Ishikawa (cell line): Measurements from ENCODE around the gene BACH2.

Source experiments
- CEBPB ChIP-seq: IDR thresholded peaks from 2 replicates; pipeline ENCODE4 v1.6.1; 2012
- CREB1 ChIP-seq: IDR thresholded peaks from 2 replicates; pipeline ENCODE4 v1.6.1; 2012; ENCODE audit warnings: low read depth
- EGR1 ChIP-seq: IDR thresholded peaks from 2 replicates; pipeline ENCODE4 v1.6.1; 2012
- EP300 ChIP-seq: IDR thresholded peaks from 2 replicates; pipeline ENCODE4 v1.6.1; 2012; ENCODE audit warnings: borderline replicate concordance
- FOXM1 ChIP-seq: IDR thresholded peaks from 2 replicates; pipeline ENCODE4 v1.6.1; 2012; ENCODE audit warnings: low read depth, borderline replicate concordance
- NFIC ChIP-seq: IDR thresholded peaks from 2 replicates; pipeline ENCODE4 v1.6.1; 2012
- RAD21 ChIP-seq: IDR thresholded peaks from 2 replicates; pipeline ENCODE4 v1.6.1; 2012; ENCODE audit warnings: low read depth
- TAF1 ChIP-seq: IDR thresholded peaks from 2 replicates; pipeline ENCODE4 v1.6.1; 2012; ENCODE audit warnings: low read depth, mild to moderate bottlenecking
- TCF12 ChIP-seq: IDR thresholded peaks from 2 replicates; pipeline ENCODE4 v1.6.1; 2012; ENCODE audit warnings: low read depth
- TEAD4 ChIP-seq: IDR thresholded peaks from 2 replicates; pipeline ENCODE4 v1.6.1; 2012
- YY1 ChIP-seq: IDR thresholded peaks from 2 replicates; pipeline ENCODE4 v1.6.1; 2012; ENCODE audit warnings: low read depth
- ZBTB7A ChIP-seq: IDR thresholded peaks from 2 replicates; pipeline ENCODE4 v1.6.1; 2012; ENCODE audit warnings: low read depth
- TF ChIP-seq, protein P1 (sequence below): IDR thresholded peaks from 2 replicates; pipeline ENCODE4 v1.6.1; 2012
- TF ChIP-seq, protein P2 (sequence below): IDR thresholded peaks from 2 replicates; pipeline ENCODE4 v1.6.1; 2012; ENCODE audit warnings: low read depth, mild to moderate bottlenecking
- TF ChIP-seq, protein P3 (sequence below): IDR thresholded peaks from 2 replicates; pipeline ENCODE4 v1.6.1; 2012

BACH2 gene

DNA sequence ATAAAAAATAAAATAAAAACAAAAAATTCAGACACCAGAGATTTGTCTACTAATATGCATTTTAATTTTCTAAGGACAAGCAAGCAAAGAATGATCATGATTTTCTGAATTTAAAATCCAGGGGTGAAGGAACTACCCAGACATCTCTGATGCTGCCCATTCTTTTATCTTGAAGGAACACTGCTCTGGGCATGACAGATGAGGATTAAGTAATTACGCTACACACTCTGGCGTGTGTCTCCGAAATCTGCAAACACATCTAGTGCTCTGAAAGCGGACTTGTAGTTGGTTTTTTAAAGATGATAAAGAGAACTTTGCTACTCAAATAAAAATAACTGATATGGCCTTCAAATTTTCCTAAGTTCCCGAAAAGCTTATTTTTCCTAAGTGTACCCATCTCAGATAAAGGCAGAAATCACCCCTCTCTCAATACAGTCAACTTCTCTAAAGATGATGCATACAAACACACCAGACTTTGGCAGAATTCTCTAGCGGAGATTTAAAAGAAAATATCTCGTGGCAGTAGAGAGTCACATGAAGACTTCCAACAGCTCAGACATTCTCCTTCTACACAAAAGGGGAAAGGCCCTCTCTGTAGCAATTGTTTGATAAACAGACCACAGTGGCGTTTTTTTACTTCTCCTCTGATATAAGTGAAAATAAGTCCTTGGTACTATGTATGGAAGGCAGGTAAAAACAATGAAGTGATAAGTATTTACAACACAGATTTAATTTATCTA, 133.8 kb downstream of the BACH2 start:
- no peak for TF ChIP-seq EGR1
- TF ChIP-seq FOXM1 = no peak
- no peak for TF ChIP-seq NFIC
- TF ChIP-seq CEBPB = no peak
- TF ChIP-seq TCF12 = no peak
- no peak for TF ChIP-seq YY1
- TF ChIP-seq TAF1 = no peak
- TF ChIP-seq, protein P1, sequence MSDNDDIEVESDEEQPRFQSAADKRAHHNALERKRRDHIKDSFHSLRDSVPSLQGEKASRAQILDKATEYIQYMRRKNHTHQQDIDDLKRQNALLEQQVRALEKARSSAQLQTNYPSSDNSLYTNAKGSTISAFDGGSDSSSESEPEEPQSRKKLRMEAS = no peak
- no peak for TF ChIP-seq EP300
- TF ChIP-seq, protein P2, sequence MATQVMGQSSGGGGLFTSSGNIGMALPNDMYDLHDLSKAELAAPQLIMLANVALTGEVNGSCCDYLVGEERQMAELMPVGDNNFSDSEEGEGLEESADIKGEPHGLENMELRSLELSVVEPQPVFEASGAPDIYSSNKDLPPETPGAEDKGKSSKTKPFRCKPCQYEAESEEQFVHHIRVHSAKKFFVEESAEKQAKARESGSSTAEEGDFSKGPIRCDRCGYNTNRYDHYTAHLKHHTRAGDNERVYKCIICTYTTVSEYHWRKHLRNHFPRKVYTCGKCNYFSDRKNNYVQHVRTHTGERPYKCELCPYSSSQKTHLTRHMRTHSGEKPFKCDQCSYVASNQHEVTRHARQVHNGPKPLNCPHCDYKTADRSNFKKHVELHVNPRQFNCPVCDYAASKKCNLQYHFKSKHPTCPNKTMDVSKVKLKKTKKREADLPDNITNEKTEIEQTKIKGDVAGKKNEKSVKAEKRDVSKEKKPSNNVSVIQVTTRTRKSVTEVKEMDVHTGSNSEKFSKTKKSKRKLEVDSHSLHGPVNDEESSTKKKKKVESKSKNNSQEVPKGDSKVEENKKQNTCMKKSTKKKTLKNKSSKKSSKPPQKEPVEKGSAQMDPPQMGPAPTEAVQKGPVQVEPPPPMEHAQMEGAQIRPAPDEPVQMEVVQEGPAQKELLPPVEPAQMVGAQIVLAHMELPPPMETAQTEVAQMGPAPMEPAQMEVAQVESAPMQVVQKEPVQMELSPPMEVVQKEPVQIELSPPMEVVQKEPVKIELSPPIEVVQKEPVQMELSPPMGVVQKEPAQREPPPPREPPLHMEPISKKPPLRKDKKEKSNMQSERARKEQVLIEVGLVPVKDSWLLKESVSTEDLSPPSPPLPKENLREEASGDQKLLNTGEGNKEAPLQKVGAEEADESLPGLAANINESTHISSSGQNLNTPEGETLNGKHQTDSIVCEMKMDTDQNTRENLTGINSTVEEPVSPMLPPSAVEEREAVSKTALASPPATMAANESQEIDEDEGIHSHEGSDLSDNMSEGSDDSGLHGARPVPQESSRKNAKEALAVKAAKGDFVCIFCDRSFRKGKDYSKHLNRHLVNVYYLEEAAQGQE = no peak
- no peak for TF ChIP-seq CREB1
- no peak for TF ChIP-seq TEAD4
- TF ChIP-seq RAD21 = no peak
- TF ChIP-seq, protein P3, sequence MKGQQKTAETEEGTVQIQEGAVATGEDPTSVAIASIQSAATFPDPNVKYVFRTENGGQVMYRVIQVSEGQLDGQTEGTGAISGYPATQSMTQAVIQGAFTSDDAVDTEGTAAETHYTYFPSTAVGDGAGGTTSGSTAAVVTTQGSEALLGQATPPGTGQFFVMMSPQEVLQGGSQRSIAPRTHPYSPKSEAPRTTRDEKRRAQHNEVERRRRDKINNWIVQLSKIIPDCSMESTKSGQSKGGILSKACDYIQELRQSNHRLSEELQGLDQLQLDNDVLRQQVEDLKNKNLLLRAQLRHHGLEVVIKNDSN = no peak
- TF ChIP-seq ZBTB7A = no peak

DNA sequence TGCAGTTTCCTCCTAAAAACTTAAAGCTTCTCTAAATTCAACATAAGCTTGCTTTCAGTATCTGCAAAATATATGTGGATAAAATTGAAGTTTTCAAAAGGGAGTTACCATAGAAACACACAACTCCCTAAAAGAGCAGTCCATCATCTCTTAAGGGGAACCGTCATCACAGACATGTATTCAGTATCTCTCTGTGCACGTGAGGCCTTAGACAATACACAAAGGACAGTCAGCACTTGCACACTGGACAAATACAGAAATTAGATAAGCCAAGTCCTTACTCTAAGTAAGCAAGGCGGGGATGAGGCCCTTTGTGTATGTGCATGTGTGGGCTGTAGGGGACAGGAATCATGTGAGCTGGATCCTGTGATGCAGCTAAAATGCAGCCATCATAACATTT, 136.6 kb downstream of the BACH2 start:
- TF ChIP-seq EGR1 (no peak), CREB1 (no peak), ZBTB7A (no peak), TAF1 (no peak), EP300 (no peak), NFIC (no peak), FOXM1 (no peak), TEAD4 (no peak), RAD21 (no peak), YY1 (no peak), TCF12 (no peak), CEBPB (no peak)
- TF ChIP-seq, protein P3 = no peak
- TF ChIP-seq, protein P2 = no peak
- TF ChIP-seq, protein P1 = no peak

DNA sequence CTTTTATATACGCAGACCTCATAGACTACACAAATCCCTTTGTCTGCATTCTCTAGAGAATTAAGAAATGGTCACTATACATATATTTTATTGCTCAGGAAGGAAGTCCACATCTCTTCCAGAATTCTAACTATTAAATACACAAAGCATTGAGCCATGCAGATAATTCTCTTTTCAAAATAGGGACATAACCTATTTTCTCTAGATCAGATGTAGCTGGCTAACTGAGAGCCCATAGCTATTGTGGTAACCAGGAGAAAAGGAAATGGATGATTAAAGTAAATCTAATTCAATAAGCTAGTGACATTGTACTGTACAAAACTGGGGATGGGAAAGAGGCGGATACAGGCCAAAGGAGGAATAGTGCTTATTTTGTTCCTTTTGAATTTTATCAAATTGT, 137.2 kb downstream of the BACH2 start:
- no peak for TF ChIP-seq TAF1

DNA sequence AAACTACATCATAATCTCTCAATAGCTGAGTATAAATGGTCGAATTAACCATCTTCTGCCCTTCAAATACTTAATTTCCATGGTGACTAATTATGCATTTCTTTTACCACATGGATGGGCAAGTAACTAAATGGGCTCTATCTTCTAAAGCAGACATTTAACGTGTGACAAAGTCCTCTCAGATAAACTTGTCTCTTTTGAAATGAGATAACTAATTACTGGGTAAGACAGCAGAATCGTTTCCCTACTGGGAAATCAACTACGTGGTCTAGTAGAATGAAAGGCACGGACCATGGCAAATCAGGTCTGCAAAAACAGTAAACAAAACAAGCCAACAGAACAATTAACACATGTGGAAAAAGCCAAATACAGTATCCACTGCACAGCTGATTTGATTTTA, 137.7 kb downstream of the BACH2 start:
- TF ChIP-seq CREB1 (no peak), TCF12 (no peak)
- TF ChIP-seq, protein P3 = no peak
- TF ChIP-seq, protein P1 = no peak

DNA sequence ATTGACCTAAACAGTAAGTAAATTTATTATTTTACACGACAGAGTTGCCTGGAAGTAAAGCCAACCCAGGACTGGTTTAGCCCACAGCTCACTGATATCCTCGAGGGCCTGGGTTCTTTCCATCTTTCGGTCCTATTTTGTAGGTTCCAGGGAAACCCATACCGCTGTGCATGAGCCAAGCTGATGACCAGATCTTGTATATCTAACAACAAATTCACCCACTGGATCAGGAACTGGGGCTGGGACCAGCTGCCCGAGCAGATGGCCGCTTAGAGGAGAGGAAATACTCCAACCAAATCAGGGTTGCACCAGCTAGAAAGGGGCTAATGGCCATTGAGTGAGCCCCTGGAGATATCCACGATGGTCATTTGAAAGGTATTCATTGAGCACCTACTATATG, 139.2 kb downstream of the BACH2 start:
- no peak for TF ChIP-seq ZBTB7A
- no peak for TF ChIP-seq FOXM1
- TF ChIP-seq TAF1 = no peak
- TF ChIP-seq, protein P1 = no peak
- TF ChIP-seq CEBPB = no peak
- TF ChIP-seq, protein P3 = no peak
- no peak for TF ChIP-seq EP300
- no peak for TF ChIP-seq TCF12
- no peak for TF ChIP-seq CREB1
- no peak for TF ChIP-seq NFIC
- no peak for TF ChIP-seq RAD21
- TF ChIP-seq YY1 = no peak
- TF ChIP-seq, protein P2 = no peak
- TF ChIP-seq TEAD4 = no peak
- no peak for TF ChIP-seq EGR1
